ENCODE results near the gene KLHL41.

Gene KLHL41

DNA sequence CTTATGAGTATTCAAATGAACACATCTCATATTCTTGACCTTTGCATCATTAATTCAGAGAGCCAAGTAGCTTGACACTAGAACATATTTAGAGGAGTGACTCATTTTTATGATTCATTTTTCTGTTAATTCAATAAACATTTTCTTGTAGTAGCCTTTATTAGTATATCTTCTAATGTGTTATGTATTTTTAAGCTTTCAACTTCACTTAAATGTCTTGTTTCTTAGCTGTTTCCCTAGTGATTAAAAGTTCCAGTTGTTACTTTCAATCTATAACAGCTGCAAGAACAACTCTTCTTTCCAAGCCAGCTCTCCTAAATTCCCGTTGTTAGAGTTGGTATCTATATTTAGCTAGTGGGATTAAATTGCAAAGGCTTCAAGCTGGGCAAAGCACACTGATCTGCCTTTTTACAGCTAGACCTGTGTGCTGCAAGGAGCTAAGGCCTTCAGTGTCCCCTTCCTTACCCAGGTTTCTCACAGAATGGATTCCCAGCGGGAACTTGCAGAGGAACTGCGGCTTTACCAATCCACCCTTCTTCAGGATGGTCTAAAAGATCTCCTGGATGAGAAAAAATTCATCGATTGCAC lies at the start of gene KLHL41:
KLHL41 (plus strand) TSS at position 405 of the 588 bp plus-strand sequence; CDS start at position 482, 77 bp downstream.
- DNase-seq, result no peak

DNA sequence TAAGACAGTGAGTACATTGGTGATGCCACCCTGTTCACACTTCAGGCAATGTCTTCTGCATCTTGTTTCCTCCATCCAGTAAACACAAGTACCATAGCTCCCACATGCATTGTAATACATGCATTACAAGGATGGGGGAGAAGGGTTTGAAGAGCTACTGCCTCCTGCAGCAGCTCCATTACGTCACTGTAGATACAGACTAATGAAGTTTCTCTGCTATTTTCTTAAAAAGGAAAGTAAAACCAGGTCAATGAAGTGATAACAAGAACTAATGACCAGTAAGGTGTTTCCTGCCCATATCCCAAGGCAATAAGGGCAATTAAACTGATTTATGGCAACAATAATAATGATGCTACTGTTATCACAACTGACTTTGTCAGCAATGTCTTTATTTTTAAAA lies 48.4 kb upstream of the KLHL41 start:
- no peak for DNase-seq

DNA sequence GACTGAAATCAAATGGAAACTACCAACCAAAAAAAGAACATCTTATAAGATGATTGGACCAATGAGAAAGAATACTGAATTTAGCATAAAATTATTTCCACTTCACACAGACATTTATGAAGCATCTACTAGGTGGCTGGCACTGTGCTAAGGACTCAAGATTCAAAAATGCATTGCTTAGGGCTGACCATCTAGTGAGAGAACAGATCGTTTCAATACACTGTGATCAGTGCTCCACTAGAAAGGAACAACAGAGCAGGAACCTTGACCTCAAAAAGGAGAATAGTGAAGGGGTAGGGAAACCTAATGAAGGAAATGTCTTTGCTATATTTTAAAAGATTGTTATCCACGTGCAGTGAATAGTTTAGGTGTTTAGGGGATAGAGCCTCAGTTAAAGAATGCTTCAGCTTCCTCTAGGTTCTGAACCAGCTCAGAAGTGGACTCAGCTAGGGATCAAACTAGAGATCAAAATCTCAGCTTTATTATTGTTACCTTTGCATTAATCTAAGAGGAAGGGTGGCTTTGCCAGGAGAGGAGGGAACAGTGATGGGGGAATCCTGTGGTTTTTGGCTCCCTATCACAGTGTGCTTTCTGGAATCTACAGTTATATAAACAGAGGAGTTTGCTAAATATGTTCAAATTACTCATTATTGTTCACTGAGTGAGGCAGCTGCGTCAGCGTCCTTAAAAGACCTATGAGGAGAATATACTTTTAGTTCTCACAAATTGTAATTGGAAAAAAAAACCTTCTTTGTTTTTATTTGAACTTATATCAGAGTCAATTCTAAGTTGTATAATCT lies 46.4 kb upstream of the KLHL41 start:
- DNase-seq, result no peak

DNA sequence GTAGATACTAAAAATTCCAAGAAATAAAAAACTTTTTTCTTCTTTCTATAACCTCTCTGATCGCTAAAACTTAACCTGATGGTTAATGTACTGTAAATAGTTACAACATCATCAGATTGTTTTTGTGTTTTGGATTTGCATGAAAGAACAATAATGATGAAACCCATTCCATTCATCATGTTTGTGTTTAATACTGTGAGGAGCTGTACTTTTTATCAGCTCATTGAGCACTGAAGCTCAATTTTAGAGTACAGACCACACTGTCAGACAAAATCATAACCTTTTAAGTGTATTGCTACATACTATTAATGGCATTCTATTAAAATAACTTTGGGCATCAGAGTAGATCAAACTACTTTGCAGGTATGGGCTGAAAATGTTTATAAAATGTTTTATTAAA lies 45.0 kb upstream of the KLHL41 start:
- DNase-seq, result no peak

DNA sequence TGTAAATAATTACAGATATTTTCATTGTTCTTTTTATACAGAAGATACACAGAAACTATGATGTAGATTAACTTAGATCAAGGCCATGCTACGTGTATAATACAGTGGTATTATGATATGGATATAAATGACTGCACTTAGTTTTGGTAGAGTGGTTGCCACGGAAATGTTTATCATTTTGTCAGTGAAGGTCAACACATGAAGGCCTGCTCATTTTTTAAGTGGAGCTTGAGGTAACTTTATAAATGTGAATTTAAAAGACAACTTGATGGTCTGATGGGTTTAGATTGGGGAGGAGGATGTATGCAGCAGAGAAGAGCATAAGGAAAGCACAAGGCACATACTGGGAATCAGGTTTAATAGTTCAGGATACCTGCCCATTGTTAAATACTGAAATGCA lies 44.6 kb upstream of the KLHL41 start:
- DNase-seq, result no peak

DNA sequence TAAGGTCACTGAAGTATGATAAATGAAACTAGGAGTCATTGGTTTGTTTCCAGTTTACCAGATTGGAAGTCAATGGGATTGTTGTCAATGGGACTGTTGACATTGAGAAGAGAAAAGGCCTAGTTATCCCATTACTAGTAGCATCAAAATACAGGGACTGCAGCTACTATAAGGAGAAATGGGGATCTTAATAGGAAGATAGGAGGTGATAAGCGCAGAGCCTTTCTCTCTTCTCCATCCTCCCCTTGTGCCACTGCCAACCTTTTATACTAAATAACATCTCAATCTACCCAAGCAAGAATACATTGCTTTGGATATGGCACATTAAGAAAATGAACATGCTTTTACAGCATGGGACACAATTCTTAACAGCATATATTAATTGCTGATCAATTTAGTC lies 40.7 kb upstream of the KLHL41 start:
- no peak for DNase-seq

DNA sequence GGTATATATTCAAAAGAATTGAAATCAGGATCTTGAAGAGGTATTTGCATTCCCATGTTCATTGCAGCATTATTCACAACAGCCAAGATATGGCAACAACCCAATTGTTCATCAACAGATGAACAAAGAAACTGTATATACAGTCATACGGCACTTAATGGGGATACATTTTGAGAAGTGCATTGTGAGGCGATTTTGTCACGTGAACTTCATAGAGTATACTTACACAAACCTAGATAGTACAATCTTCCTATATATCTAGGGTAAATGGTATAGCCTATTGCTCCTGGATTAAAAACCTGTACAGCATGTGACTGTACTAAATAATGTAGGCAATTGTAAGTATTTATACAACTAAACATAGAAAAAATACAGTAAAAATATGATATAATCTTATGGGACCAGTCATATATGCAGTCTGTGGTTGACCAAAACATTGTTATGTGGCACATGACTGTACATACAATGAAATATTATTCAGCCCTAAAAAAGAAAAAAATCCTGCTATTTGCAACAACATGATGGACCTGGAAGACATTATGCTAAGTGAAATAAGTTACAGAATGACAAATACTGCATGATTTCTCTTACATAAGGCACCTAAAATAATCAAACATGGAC lies 39.4 kb upstream of the KLHL41 start:
- DNase-seq, result no peak

DNA sequence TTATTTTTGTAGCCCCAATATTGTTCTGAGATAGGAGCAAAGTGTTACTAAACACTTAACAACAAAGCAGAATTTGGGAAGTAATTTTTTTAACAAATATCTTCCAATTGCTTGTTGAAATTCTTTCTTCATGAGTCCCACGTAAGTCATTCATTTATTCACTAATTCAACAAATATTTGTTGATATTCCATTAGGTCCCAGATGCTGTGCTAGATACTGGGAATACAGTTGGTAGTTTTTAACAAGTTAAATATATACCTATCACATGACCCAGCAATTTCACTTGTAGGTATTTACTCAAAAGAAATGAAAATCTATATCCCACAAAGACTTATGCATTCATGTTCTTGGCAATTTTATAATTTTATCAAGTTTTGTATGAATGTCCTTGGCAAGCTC lies 37.3 kb upstream of the KLHL41 start:
- DNase-seq, result no peak

DNA sequence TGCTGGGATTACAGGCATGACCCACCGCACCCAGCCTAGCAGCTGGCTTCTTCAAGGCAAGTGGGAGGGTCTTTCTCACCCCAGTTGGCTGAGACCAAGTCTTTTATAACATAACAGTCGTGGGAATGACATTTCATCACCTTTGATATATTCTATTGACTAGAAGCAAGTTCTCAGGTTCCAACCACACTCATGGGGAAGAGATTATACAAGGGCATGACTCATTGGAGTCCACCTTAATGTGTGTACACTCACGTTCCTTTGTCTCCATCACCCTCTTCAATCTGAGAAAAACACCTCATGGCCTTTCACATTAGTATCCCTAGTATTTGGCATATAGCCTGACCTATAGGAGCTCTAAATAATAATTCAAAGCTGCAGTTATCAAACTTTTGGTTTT lies 33.0 kb upstream of the KLHL41 start:
- DNase-seq, result no peak

DNA sequence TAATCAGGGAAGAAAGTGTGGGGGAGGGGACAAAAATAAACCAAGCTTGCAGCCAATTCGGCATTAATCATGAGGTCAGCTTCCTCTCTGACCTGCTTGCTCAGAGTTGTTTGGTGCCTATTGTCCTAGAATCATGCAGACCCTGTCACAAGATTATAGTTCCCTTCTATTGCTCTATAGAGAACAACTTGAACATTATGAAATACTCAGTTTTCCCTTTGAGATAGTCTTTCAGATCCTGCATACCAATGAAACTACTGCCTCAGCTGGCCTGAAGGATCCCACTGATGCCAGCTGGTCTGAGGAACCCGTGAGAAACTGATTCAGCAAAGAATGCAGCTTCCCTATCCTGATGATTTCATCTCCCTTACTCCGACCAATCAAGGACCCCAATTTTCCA lies 31.2 kb upstream of the KLHL41 start:
- DNase-seq, result peak in 7 of 56 donors; percentile 1 to 25 (median 8)

DNA sequence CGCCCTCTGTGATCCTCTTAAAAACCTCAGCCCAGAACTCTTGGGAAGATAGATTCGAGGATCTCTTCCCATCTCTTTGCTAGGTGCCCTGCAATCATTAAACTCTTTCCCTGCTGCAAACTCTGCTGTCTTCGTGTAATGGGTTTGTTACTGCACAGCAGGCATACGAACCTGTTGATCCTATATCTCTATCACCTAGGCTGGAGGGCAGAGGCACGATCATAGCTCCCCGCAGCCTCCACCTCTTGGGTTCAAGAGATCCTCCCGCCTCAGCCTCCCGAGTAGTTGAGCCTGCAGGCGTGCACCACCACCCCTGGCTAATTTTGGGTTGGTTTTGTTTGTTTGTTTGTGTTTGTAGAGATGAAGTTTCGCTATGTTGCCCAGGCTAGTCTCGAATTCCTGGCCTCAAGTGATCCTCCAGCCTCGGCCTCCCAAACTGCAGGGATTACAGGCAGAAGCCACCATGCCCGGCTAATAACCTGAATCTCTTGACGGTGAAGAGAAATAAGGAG lies 30.7 kb upstream of the KLHL41 start:
- peak in 4 of 56 donors; percentile 5 to 48 (median 20) for DNase-seq

DNA sequence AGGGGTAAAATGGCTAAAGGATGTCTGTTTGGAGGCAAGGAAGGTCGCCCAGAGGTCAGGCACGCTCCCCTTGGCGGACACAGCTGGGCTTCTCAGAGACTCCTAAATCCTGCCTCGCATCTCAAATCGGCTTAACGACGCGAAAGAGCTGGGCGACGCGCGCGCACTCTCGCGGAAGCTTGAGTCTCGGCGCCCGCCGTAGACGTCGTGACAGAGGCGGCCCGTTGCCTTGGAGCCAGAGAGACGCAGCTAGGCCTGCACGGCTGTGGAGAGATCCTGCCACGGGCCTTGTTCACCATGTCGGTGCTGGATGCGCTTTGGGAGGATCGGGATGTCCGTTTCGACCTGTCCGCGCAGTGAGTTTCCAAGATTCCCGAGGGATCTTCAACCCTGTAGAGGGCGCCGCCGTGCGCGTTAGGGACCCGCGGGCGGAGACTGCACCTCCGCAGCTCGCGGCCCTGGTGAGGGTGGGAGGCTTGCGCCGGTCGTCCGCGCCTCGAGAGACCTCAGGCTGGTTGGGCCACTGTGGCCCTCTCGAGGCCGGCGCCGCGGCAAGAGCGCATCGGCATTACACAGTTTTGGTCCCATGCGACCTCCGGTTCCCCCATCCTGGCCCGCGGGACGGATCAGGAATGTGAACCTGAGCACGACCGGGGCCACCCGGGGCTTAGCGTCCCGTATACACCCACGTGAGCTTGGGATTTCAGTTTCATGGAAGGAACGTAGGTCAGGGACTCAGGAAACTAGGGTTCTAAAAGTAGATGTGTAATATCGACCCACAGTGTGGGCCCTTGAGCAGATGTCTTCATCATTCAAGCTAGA lies 30.0 kb upstream of the KLHL41 start, which contains the start of gene BBS5:
BBS5 (plus strand) TSS at position 238 of the 822 bp plus-strand sequence; CDS start at position 298, 60 bp downstream.
- peak in 55 of 56 donors; percentile 48 to 93 (median 81) for DNase-seq

DNA sequence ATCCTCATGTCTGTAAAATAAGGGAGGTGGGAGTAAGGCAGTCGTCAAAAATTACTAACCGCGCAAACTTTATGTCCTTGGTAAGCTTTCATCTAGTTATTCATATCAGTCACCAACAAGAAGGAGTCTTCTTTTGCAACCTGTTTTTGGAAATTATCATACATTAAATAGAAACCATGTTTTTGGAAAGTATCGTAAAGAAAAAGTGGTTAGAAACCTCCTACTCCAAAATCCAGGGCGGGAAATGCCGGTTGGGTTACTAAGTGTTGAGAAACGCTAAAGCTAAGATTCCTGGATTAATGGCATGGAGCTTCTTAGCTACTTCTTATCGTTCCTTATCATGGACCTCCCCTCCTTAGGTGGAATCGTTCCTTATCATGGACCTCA lies 29.4 kb upstream of the KLHL41 start:
- no peak for DNase-seq

DNA sequence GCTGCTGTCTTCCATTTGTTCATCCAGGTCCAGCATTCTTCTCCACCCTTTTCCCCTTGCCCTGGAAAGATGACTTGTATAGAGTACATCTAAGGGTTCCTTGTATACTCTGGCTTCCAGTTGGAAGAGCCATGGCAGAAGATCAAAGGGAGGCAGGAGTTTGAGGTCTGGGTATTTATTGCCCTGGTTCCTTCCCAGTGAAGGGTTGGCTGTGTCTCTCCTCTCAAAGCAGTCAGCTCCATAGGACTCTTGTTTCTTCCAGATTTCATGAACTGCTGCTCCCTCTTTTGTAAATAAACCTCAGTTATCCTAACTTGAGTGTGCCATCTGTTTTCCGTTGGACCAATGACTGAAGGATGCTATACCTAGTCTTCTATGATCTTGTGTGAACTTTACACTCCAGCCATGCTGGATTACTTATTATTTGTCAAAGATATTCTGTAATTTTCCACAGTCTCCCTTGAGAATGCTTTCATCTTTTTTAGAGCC lies 23.8 kb upstream of the KLHL41 start:
- DNase-seq, result no peak

DNA sequence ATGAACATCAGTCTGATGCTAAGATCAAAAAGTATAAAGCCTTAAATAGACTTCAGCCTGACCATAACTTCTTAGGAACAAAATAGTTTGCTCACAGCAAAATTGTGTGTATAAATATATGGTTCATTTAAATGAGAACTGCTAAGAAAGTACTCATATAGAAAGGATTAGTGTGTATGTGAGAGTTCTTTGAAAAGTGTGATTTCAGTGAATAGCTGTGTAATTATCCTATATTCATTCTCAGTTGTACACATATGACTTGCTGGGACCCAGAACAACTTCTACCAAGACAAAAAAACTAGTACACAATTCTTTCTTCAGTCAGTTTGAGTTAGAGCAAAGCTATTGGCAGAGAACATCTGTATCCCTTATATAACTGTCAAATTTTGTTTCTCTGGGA lies 23.0 kb upstream of the KLHL41 start:
- no peak for DNase-seq

DNA sequence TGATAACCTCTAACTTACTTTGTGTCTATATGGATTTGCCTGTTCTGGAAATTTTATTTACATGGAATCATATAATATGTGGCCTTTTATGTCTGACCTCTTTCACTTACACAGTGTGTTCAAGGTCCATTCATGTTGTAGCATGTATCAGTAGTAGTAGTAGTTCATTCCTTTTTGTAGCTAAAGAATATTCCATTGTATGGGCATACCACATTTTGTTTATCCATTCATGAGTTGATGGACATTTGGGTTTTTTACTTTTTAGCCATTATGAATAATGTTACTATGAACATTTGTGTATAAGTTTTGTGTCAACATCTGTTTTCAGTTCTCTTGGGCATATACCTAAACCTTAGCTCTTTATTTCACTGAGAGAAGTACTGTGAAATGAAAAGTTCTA lies 18.7 kb upstream of the KLHL41 start:
- DNase-seq, result no peak

DNA sequence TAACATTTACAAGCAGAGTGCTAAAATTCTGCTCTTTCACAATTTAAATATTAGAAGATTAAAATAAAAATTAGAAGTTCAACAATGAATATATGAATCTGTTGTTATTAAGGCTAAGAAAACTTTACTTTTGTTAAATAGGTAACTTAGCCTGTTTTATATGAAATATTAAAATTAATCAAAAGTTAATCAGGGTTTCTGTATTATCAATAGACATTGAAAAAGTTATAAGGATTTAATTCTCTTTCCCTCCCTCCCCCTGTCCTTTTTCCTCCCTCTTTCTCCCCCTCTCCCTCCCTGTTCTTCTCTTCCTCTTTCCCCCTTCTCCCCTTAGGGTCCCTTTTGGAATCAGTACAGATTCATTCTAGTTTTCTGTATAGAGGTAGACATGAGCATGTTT lies 18.1 kb upstream of the KLHL41 start:
- no peak for DNase-seq

DNA sequence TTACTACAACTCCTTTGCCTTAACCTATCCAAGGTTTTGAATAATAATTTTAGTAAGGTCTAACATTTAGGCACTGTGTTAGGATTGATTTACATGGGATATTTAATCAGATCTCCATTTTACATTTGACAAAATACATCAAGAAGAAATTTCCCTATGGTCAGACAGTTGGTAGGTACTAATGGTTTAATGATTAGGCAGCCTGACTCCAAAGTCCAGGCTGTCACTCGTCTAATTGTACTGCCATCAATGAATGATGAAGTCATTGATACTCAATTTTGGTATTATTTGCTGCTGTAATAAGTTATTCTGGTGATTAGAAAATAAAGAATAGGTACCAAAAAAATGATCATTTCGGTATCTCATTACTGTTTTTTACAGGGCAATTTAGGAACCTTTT lies 16.1 kb upstream of the KLHL41 start:
- no peak for DNase-seq

DNA sequence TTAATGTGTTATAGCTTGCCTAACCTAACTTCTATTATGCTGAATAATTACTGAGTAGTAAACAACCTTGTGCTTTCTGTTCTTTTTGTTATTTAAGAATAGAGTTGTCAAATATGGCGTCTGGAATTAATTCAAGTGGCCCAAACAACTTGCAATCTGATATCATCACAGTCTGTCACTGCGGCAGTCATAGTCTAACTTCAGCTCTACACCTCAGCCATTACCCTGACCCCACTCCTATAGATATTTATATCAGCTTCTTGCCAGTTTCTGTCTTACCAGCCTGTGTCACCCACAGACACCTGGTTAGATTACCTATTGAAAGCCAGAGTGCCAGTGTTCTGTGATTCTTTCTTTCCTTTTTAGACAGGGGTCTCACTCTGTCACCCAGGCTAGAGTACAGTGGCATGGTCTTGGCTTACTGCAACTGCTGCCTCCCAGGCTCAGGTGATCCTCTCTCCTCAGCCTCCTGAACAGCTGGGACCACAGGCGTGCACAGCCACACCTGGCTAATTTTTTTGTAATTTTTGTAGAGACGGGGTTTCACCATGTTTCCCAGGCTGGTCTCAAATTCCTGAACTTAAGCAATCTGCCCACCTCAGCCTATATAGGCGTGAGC lies 14.1 kb upstream of the KLHL41 start:
- no peak for DNase-seq

DNA sequence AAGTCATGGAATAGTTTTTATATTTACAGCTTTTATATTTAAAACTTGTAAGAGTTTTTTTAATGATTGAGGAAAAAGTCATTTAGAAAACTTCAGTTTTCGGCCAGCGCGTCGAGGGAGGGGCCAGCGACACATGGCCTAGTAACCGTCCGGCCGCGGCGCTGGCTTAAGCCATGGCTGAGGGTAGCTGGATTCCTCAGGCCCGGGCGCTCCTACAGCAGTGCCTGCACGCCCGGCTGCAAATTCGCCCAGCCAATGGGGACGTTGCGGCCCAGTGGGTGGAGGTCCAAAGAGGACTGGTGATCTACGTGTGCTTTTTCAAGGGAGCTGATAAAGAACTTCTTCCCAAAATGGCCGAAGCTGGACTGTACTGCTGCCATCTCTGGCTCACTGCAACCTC lies 4.9 kb upstream of the KLHL41 start:
- DNase-seq, result no peak

DNA sequence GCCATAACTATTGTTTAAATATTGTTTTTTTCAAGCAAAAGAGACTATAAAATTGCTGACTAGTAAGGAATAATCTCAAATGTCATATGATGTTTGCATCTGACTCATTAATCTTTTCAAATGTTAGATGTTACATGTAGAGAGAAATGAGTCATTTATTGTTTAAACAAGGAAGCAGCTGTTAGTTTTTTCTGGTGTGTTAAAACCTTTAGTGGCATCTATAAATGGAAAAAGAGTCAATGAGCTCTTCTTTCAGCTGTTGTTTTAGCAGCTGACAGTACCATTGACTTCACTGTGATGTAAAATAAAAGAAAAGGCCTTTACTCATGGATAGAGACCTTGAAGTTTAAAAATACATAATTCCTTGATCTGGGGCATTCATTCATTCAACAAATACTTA lies 1.8 kb upstream of the KLHL41 start:
- no peak for DNase-seq

All from nucleus accumbens (tissue), 56 donors.